HEK293T (cell line): ENCODE results near the gene FHOD3.

Experiments used
- CTCF ChIA-PET: fragments of 350-600 bp; formaldehyde crosslinking; extraction: SDS; loops from one replicate; lab custom pipeline; 2021; ENCODE audit warnings: antibody characterized with exemption, inconsistent platforms; lab: Yijun Ruan, JAX
- POLR2A ChIA-PET: fragments of 350-600 bp; formaldehyde crosslinking; extraction: SDS; loops from one replicate; lab custom pipeline; 2020; ENCODE audit warnings: antibody characterized with exemption, inconsistent platforms; lab: Yijun Ruan, JAX
- DNase-seq: peaks from one replicate; pipeline ENCODE4 v3.0.0; 2012; ENCODE audit warnings: mixed read lengths; ENCODE audit errors: extremely low spot score
- ARNT ChIP-seq: fragments of 450-650 bp; IDR thresholded peaks from 2 replicates; pipeline ENCODE4 v1.6.1; 2017; ENCODE audit warnings: mild to moderate bottlenecking
- BHLHE40 ChIP-seq: fragments of 450-650 bp; IDR thresholded peaks from 2 replicates; pipeline ENCODE4 v1.6.1; 2016; ENCODE audit warnings: mild to moderate bottlenecking, moderate library complexity, borderline replicate concordance
- CTBP1 ChIP-seq: fragments of 450-650 bp; IDR thresholded peaks from 2 replicates; pipeline ENCODE4 v1.6.1; 2016; ENCODE audit warnings: borderline replicate concordance
- ELF4 ChIP-seq: fragments of 450-650 bp; IDR thresholded peaks from 2 replicates; pipeline ENCODE4 v1.6.1; 2017; ENCODE audit warnings: antibody characterized with exemption
- FOXA1 ChIP-seq: fragments of 450-650 bp; IDR thresholded peaks from 2 replicates; pipeline ENCODE4 v1.6.1; 2016; ENCODE audit warnings: mild to moderate bottlenecking
- FOXK2 ChIP-seq: fragments of 450-650 bp; IDR thresholded peaks from 2 replicates; pipeline ENCODE4 v1.6.1; 2016; ENCODE audit warnings: mild to moderate bottlenecking
- FOXM1 ChIP-seq: fragments of 450-650 bp; IDR thresholded peaks from 2 replicates; pipeline ENCODE4 v1.6.1; 2017; ENCODE audit warnings: mild to moderate bottlenecking, borderline replicate concordance
- HDGF ChIP-seq: fragments of 450-650 bp; IDR thresholded peaks from 2 replicates; pipeline ENCODE4 v1.6.1; 2017; ENCODE audit warnings: antibody characterized with exemption, borderline replicate concordance
- L3MBTL2 ChIP-seq: fragments of 450-650 bp; conservative IDR thresholded peaks from 2 replicates; pipeline ENCODE4 v1.6.1; 2016; ENCODE audit warnings: mild to moderate bottlenecking
- LEF1 ChIP-seq: fragments of 450-650 bp; IDR thresholded peaks from 2 replicates; pipeline ENCODE4 v1.6.1; 2017; ENCODE audit warnings: mild to moderate bottlenecking, borderline replicate concordance
- NFRKB ChIP-seq: fragments of 450-650 bp; IDR thresholded peaks from 2 replicates; pipeline ENCODE4 v1.6.1; 2016; ENCODE audit warnings: mild to moderate bottlenecking, moderate library complexity
- SP1 ChIP-seq: fragments of 450-650 bp; IDR thresholded peaks from 2 replicates; pipeline ENCODE4 v1.6.1; 2017
- SUZ12 ChIP-seq: fragments of 450-650 bp; IDR thresholded peaks from 2 replicates; pipeline ENCODE4 v1.6.1; 2016; ENCODE audit warnings: mild to moderate bottlenecking
- TARDBP ChIP-seq: fragments of 450-650 bp; IDR thresholded peaks from 2 replicates; pipeline ENCODE4 v1.6.1; 2016
- ZNF384 ChIP-seq: fragments of 450-650 bp; IDR thresholded peaks from 2 replicates; pipeline ENCODE4 v1.6.1; 2016
- TF ChIP-seq, protein P1 (sequence below): fragments of 450-650 bp; IDR thresholded peaks from 2 replicates; pipeline ENCODE4 v1.6.1; 2016

Gene FHOD3

DNA sequence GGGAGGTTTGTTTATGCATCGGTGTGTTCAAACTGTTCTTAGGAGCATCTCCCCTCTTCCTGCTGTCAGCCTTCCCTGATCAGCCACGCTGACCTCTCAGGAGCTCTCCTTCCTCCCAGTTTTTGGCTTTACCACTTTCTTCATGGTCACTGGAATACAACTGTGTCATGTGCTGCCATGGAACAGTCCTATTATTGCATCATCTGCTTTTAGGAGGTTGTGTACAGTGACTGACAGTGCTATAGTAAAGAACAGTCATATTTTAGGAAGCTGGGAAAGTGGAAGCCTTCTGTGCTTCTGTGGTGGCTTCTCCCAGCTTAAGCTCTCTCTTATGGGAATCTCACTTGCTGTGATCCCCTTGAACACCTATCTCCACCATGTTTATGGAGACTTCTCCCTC lies 365.8 kb downstream of the FHOD3 start:
- CTCF ChIA-PET, result interaction anchor here (1.4 to 1.8 kb wide), 2 partner anchors 9 to 25 kb away, joined by 5 to 6 read pairs; no protein-coding TSS in a partner anchor
- no peak for TF ChIP-seq SP1
- TF ChIP-seq LEF1, result no peak
- TF ChIP-seq TARDBP, result no peak
- TF ChIP-seq BHLHE40, result no peak
- no peak for TF ChIP-seq NFRKB
- no peak for TF ChIP-seq ZNF384
- TF ChIP-seq L3MBTL2, result no peak
- no peak for TF ChIP-seq ARNT
- TF ChIP-seq, protein P1, sequence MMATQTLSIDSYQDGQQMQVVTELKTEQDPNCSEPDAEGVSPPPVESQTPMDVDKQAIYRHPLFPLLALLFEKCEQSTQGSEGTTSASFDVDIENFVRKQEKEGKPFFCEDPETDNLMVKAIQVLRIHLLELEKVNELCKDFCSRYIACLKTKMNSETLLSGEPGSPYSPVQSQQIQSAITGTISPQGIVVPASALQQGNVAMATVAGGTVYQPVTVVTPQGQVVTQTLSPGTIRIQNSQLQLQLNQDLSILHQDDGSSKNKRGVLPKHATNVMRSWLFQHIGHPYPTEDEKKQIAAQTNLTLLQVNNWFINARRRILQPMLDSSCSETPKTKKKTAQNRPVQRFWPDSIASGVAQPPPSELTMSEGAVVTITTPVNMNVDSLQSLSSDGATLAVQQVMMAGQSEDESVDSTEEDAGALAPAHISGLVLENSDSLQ, result no peak
- no peak for TF ChIP-seq ELF4
- TF ChIP-seq SUZ12, result no peak
- TF ChIP-seq CTBP1, result no peak
- no peak for TF ChIP-seq HDGF
- TF ChIP-seq FOXM1, result no peak
- POLR2A ChIA-PET, result no interaction called here
- no peak for DNase-seq

- TF ChIP-seq SUZ12 (no peak), TARDBP (no peak)
- TF ChIP-seq, protein P1, result no peak
- no peak for DNase-seq
- POLR2A ChIA-PET, result no interaction called here
- CTCF ChIA-PET, result no interaction called here
These were observed 368.4 kb downstream of the FHOD3 start for GRCh38 chr18:36665952-36666351.

DNA sequence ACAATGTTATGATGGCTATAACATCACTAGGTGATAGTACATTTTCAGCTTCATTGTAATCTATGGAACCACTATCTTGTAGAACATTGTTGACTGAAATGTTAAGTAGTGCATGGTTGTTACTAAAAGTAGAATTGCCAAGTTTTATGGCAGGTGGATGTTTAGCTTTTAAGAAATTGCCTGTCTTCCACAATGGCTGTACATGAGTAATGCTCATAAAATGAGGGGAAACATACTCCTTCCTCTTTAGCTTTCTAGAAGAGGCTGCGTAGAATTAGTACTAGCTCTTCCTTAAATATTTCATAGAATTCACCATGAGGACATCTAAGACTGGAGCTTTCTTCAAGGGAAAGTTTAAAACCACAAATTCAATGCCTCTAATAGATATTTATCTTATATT lies 370.3 kb downstream of the FHOD3 start:
- ChIA-PET CTCF (interaction anchor here (1.3 kb wide), 1 partner anchor 20 kb away, joined by 7 read pairs; no protein-coding TSS in a partner anchor), POLR2A (no interaction called here)

GRCh38 chr18:36668349-36668748 lies 370.8 kb downstream of the FHOD3 start:
- ChIA-PET CTCF (interaction anchor here (1.3 kb wide), 1 partner anchor 19 kb away, joined by 7 read pairs; no protein-coding TSS in a partner anchor), POLR2A (no interaction called here)
- no peak for DNase-seq
- TF ChIP-seq BHLHE40 (no peak), ELF4 (no peak), L3MBTL2 (no peak), CTBP1 (no peak), HDGF (no peak), FOXM1 (no peak), FOXK2 (no peak), ZNF384 (no peak), LEF1 (no peak)
- TF ChIP-seq, protein P1, result no peak

More for the DNA sequence above, 370.3 kb downstream of the FHOD3 start:
- no peak for TF ChIP-seq BHLHE40
- TF ChIP-seq CTBP1, result no peak
- no peak for TF ChIP-seq L3MBTL2
- no peak for TF ChIP-seq FOXM1
- DNase-seq, result no peak

DNA sequence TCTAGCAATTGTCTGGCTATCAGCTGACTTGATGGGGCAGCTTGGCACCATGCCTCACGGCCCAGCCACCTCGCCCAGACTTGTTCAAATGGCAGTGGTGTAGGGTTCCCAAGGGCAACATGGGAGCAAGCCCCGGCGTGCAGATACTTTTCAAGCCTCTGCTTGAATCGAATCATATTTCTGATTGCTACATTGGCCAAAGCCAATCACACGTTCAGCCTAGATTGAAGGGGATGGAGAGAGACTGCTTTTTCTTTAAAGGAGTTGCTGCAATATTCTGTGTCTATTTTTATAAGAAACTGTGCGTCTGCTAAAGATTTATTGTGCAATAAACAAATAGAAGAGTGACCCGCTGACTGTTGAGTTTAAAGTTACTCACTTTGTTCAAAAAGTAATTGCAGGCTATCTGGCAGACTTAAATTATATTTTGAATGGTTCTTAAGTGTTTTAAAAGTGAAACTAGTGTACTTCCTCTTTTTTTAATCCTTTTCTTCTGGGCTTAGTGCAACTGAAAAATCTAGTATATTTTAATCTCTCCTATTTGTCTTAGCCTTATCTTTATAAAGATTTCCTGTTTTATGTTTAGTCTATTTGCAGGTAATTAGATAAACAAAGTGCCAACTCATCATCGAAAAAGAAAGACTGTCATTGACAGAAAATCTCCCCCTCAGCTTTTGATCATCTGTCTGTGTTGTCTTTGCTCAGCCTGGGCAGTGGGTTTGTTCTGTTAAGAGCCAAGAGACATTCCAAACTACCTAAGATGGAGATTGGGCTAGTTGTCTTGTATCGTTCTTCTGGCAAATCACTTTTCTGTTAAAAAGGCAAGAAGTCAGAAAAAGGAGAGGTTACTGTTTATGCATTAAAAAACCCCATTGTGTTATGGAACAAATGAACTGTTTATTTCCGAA lies 375.2 kb downstream of the FHOD3 start:
- CTCF ChIA-PET, result interaction anchor here (1.8 kb wide), 1 partner anchor 15 kb away, joined by 7 read pairs; no protein-coding TSS in a partner anchor

GRCh38 chr18:36673452-36673851 lies 375.9 kb downstream of the FHOD3 start:
- CTCF ChIA-PET, result no interaction called here
- POLR2A ChIA-PET, result no interaction called here
- no peak for DNase-seq
- TF ChIP-seq FOXA1 (no peak), CTBP1 (no peak), L3MBTL2 (no peak), SP1 (no peak), LEF1 (no peak), FOXK2 (no peak)

More for the DNA sequence above, 375.2 kb downstream of the FHOD3 start:
- POLR2A ChIA-PET, result no interaction called here
- DNase-seq, result peak; percentile 60
- no peak for TF ChIP-seq SUZ12
- TF ChIP-seq, protein P1, result peak; percentile 81
